GM21381 (cell line): ENCODE results near the gene ULK4.
"Not testable (repeated sequence)": the region's sequence is repeated elsewhere in the genome, so short reads cannot be mapped to it uniquely, and the experiment has no call there.

Experiments
- ATAC-seq: cut with Tn5 transposase; IDR thresholded peaks from one replicate; pipeline ENCODE4 v1.9.1; 2021; ENCODE audit warnings: mild to moderate bottlenecking, moderate library complexity; ENCODE audit not compliant: unreplicated experiment

Gene ULK4

DNA sequence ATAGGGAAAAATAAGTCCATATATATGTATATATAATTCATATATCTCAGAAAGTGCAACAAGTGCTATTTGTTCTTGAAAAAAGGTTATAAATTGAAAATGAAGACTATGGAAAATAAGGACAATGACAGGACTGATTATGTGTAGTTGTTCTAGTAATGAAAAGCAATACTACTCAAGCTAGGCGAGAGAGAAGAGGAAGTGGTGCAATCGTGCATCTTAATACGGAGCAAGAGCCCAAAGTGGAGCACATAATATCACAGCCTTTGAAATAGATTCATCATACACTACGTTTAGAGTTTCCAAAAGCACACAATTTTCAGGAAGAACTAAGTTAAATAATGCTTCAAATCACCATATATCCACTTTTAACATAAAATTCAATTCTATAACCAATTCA is 87.9 kb downstream of the ULK4 start:
- ATAC-seq = no peak

DNA sequence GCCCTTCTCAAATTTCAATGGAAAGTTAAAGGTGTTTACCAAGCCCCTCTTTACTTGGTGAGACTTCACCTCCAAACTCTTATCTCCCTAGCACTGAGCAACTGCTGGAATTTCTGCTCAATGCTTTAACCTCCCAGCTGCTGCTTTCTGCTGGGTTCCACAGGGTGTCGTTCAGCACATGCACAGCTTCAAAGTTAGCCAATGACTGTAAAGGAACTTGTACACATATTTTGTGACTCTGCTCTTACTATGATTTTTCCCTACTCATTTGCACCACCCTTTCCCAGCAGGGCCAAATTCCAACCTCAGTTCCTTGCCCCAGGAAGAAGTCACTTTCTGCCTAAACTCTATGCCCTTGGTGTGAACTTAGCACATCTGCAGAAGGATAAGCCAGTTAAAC is 89.7 kb downstream of the ULK4 start:
- ATAC-seq = no peak

- ATAC-seq = no peak
Measured at GRCh38 chr3:41867533-41867932, 94.4 kb downstream of the ULK4 start.

- no peak for ATAC-seq
Measured at GRCh38 chr3:41866298-41866697, 95.6 kb downstream of the ULK4 start.

DNA sequence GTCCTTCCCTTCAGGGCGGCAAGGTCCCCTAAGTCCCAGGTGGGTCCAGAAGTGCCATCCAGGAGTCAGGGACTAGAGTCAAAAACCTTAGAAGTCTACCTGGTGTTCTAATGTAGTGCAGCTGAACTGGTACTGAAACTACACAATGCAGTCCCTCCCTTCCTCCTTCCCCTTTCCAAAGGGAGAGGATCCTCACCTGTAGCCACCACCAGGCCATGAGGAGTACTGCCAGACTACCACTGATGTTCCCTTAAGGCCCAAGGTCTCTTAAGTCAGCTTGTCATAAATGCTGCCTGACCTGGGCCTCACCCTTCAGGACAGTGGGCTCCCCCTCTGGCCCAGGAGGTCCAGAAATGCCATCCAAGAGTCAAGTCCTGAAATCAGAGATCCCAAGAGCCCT is 98.9 kb downstream of the ULK4 start:
- ATAC-seq = no peak

- ATAC-seq = not testable (repeated sequence)
Measured at GRCh38 chr3:41860489-41860888, 101.4 kb downstream of the ULK4 start.

DNA sequence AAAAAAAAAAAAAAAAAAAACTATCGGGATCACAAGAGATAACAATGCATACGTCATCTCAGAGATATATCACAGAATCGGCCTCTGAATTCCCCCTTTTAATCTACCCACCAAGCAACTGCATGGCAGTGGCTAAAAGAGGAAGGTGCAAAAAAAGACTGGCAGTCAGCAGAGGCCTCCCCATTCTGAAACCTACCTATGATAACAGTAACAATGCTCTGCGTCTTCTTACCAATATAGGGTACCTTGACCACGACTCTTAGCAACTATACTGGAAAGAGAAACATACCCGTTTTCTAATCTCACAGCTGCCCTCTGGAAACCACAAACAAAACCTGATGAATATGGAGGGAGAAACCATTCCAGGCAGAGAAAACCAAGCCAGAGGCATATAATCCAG is 106.9 kb downstream of the ULK4 start:
- no peak for ATAC-seq

- no peak for ATAC-seq
Measured at GRCh38 chr3:41853540-41854196, 108.2 kb downstream of the ULK4 start.

- no peak for ATAC-seq
Measured at GRCh38 chr3:41848753-41849574, 112.9 kb downstream of the ULK4 start.

DNA sequence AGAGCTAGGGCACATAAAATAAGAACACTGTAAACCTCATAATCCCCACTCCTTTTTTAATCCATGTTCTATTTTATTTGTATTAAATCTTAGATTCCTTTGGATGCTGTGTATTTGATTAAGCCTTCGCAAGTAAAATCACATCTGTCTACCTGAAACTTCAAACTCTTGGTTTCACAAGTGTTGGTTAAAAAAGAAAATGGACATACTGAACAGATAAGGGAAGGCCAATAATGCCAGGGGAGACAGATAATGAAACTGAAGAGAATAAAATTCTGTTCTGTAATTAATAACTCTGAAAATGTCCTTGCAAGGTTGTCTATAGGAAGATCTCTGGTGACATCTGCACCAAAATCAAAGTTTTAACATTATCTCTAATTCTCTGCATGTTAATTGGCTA is 114.2 kb downstream of the ULK4 start:
- ATAC-seq = no peak

- no peak for ATAC-seq
Measured at GRCh38 chr3:41846850-41847249, 115.1 kb downstream of the ULK4 start.

- no peak for ATAC-seq
Measured at GRCh38 chr3:41845826-41846225, 116.1 kb downstream of the ULK4 start.

GRCh38 chr3:41844256-41844655 is 117.6 kb downstream of the ULK4 start:
- ATAC-seq = not testable (repeated sequence)

DNA sequence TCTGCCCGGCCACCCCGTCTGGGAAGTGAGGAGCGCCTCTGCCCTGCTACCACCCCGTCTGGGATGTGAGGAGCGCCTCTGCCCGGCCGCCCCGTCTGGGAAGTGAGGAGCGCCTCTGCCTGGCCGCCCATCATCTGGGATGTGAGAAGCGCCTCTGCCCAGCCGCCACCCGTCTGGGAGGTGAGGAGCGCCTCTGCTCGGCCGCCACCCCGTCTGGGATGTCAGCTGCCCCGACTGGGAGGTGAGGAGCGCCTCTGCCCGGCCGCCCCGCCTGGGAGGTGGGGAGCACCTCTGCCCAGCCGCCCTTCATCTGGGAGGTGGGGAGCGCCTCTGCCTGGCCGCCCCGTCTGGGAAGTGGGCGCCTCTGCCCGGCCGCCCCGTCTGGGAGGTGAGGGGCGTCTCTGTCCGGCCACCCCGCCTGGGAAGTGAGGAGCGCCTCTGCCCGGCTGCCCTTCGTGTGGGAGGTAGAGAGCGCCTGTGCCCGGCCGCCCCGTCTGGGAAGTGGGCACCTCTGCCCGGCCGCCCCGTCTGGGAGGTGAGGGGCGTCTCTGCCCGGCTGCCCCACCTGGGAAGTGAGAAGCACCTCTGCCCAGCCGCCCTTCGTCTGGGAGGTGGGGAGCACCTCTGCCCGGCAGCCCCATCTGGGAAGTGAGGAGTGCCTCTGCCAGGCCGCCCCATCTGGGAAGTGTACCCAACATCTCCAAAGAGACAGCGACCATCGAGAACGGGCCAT is 120.8 kb downstream of the ULK4 start:
- not testable (repeated sequence) for ATAC-seq

DNA sequence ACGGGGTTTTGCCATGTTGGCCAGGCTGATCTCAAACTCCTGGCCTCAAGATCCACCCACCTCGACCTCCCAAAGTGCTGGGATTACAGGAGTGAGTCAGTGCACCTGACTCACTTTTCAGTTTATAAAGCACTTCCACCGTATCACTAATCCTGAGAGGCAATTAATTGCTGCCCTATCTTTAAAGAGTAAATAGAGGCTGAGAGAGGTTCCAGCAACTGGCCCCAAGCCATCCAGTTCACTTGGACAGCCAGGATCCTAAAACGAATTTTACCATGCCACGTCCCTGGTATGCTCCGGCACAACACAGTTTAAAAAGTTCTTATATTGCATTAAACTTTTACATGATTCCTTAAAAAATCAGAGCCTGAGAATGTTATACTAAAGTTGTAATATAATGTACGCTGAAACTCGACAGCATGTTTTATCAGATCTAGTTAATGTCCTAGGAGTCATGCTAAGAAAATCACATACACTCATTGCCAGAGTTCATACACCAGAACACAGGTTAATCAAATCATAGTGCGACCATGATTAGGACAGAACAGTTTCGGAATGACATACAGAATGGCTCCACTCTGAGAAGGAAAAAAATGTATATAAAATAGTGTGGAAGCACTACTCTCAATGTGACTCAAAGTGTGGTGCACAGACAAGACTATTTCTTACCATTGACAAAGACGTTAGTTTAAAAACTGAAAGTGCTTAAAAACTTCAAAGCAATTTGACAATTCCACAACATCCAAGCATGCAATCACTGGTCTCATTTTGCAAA is 125.4 kb downstream of the ULK4 start:
- no peak for ATAC-seq

GRCh38 chr3:41833628-41834027 is 128.3 kb downstream of the ULK4 start:
- no peak for ATAC-seq

DNA sequence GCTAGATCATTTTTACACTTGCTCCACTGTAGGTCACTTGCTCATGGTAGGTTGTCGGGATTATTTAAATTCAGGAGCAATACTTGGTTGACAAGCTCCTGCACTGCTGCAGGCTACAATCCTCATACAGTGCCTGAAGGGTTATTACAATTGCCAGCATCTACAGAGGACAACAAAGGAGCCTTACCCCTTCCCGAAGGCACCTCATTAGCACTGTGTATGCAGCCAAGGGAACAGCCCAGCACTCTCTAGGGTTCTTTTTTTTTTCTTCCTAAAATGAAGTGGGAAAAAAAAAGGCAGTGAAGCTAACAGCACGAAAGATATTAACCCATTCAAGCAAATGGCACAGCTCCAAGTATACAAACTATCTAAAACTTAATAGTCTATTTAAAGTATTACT is 142.7 kb downstream of the ULK4 start:
- no peak for ATAC-seq

GRCh38 chr3:41808618-41809017 is 153.3 kb downstream of the ULK4 start:
- ATAC-seq = no peak

GRCh38 chr3:41808152-41808551 is 153.8 kb downstream of the ULK4 start:
- ATAC-seq = no peak

GRCh38 chr3:41794748-41795589 is 166.9 kb downstream of the ULK4 start:
- ATAC-seq = no peak
